Immature natural killer cell (primary cell): ENCODE measurements around the gene HDAC4. TPM values are rescaled to one million over a fixed set of nuclear protein-coding genes. Genes with fewer than 3 reads are reported as not detected.
A peak's percentile ranks its signal among the peaks of the same experiment; 100 is the strongest.

Experiments
- DNase-seq, 3 donors: peaks; one replicate each; pipeline ENCODE4 v3.0.0; 2022; ENCODE audit warnings: mixed read lengths in 1 of 3
- H3K27ac Mint-ChIP-seq, 6 donors: one replicate each; pipeline ENCODE4 v1.8.0; 2020; ENCODE audit warnings: mixed read lengths in 6 of 6, mild to moderate bottlenecking in 5 of 6, inconsistent platforms in 4 of 6, moderate library complexity in 3 of 6
- H3K27me3 Mint-ChIP-seq, 3 donors: one replicate each; pipeline ENCODE4 v1.8.0; 2020 to 2021; ENCODE audit warnings: low read depth in 3 of 3, mild to moderate bottlenecking in 3 of 3, mixed read lengths in 3 of 3, moderate library complexity in 3 of 3, inconsistent platforms in 1 of 3
- H3K36me3 Mint-ChIP-seq, 3 donors: one replicate each; pipeline ENCODE4 v1.8.0; 2020; ENCODE audit warnings: mixed read lengths in 3 of 3, inconsistent platforms in 2 of 3, mild to moderate bottlenecking in 2 of 3
- H3K4me1 Mint-ChIP-seq, 2 donors: one replicate each; pipeline ENCODE4 v1.8.0; 2020; ENCODE audit warnings: inconsistent platforms in 2 of 2, mild to moderate bottlenecking in 2 of 2, mixed read lengths in 2 of 2, moderate library complexity in 1 of 2
- H3K4me3 Mint-ChIP-seq, 5 donors: one replicate each; pipeline ENCODE4 v1.8.0; 2020; ENCODE audit warnings: mild to moderate bottlenecking in 5 of 5, mixed read lengths in 5 of 5, inconsistent platforms in 3 of 5, moderate library complexity in 3 of 5
- H3K9me3 Mint-ChIP-seq, 6 donors: one replicate each; pipeline ENCODE4 v1.8.0; 2020; ENCODE audit warnings: mild to moderate bottlenecking in 6 of 6, mixed read lengths in 6 of 6, inconsistent platforms in 4 of 6, moderate library complexity in 3 of 6
- polyA plus RNA-seq, 3 donors: library from polyadenylated mRNA; unstranded; fragments of 300-500 nt; fragmentation: Illumina TruSeq; gene quantifications; one replicate each; pipeline ENCODE4 v1.2.3, GENCODE V29; 2021

HDAC4 gene
- polyA plus RNA-seq, 3 donors from 2014 or later: 1.9 to 8.1 (median 5.1) TPM

DNA sequence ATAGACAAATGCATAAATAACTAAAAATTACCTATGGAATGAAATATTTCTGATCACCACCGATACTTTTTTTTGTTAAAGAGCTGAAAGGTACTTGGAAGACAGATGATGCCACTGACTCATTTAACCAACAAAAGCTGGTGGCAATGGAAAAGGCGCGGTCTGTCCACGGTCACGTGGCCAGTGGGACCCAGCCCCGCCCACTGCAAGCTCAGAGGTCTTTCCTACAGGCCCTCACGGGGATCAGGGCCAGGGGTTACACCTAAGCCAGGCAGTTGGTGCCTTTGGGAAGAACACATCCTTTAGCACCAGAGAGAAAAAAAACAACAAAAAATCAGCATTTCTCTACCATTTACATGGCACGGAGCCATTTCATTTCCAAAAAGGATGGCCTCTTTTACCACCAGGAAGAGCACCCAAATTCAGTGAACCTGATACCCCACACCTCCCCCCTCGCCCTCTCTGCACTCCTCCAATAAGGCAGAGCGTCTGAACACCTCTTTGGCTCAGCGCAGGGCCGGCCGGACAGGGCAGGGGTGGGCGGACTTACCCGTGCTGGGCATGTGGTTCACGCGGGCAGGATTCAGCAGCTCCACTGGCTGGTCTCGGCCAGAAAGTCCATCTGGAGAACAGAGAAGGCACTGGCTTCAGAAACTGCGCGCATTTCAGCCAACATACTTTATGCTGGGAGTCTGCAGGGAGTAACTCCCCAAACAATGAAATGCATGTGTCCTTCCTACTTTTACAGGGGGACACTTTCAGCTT is 164.6 kb downstream of the HDAC4 start:
- Mint-ChIP-seq H3K4me1 (peaks cover 47 to 49% of the 10 kb centered on the region in 2 donors), H3K4me3 (no peak overlapping the region), H3K27ac (no peak overlapping the region), H3K36me3 (peaks cover 7 to 13% (median 8%) of the 10 kb centered on the region in 3 donors), H3K9me3 (no peaks in the 10 kb centered on the region), H3K27me3 (peaks cover 0 to 4% (median 0%) of the 10 kb centered on the region in 3 donors)
- DNase-seq: no peak

DNA sequence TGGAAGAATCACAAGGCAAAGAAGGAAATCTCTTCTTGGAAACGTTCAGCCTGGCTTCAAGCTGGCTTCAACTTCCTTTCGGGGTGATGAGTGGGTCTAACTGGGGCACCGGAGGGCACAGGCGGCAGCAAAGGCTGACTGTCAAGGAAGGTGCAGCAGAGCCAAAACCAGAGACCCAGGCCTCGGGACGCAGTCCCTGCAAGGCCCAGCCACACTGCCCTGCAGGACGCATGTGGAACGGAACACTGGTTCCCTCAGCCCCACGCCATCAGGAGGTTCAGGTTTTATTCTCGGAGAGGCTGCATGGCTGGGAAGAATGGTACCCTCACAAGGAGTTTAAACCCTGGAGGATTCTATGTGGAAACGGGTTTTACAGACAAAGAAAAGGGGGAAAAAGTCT is 165.5 kb downstream of the HDAC4 start:
- Mint-ChIP-seq H3K27ac (no peak overlapping the region), H3K9me3 (no peaks in the 10 kb centered on the region), H3K4me3 (no peak overlapping the region), H3K36me3 (peaks cover 7 to 13% (median 8%) of the 10 kb centered on the region in 3 donors), H3K27me3 (peaks cover 0 to 4% (median 0%) of the 10 kb centered on the region in 3 donors), H3K4me1 (peaks cover 49 to 53% of the 10 kb centered on the region in 2 donors)
- no peak for DNase-seq

DNA sequence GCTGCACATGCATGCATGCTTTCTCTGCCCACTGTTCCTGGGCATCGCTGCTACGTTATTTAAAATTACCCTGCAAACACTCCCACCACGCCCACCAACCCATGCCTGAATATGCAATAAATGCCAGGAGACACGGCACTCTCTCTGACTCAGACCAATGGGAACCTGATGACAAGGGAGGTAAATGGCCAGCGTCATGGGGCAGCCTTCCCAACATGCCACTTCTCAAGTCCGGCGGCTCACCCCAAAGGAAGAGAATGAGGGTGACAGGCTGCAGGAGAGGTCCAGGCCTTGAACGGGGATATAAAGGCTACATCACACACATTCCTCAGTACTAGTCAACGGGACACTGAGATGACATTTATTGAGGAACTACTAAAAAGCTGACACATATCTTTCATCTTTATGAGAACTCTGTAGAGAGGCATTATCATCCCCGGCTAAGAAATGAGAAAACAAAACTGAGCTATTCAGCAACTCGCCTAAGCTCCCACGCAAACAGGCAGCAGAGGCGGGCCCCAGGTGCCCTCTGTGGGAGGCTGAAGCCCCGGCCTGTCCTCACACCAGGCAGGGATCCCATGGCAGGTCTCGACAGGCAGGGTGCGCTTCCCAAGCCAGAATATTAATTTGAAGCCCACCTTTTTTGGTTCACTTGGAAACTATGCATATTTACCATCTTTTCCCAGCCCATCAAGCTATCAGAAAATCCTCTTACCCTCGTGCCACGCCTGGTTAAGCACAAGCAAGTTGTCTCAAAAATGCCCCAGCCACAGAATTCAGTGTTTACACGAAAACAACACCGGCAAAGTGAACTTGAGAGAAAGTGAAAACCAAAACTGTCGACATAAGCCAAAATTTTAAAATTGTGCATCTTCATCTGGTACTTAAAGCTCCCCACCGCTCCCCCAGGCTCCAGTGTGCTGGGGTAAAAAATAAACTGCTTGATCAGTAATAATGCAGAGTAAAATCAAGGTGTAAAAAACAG is 166.3 kb downstream of the HDAC4 start:
- H3K4me1 Mint-ChIP-seq: peaks cover 53 to 54% of the 10 kb centered on the region in 2 donors
- H3K27me3 Mint-ChIP-seq: peaks cover 0 to 4% (median 0%) of the 10 kb centered on the region in 3 donors
- DNase-seq: no peak
- H3K27ac Mint-ChIP-seq: peak overlapping the region in 2 of 6 donors; percentile 37 to 49
- H3K9me3 Mint-ChIP-seq: no peaks in the 10 kb centered on the region
- no peak overlapping the region for H3K4me3 Mint-ChIP-seq
- H3K36me3 Mint-ChIP-seq: peaks cover 7 to 13% (median 8%) of the 10 kb centered on the region in 3 donors

DNA sequence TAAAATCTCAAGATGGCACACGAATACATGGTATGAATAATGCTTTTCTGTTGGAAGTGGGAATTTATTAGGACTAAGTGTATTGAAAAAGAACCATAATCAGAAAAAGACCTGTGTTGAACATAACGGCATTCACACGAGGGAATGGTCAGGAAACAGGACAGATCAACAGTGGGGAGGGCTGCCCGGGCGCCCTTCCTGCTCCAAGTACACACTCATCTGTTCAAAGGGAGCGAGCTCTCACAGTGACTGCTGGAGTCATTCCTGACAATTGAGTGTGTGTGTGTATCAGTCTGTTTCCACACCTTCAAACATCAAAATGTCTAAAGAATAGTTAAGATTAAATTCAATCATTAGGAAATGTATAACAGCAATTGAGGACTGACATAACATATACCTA is 167.2 kb downstream of the HDAC4 start:
- DNase-seq: no peak
- peaks cover 0 to 4% (median 0%) of the 10 kb centered on the region in 3 donors for H3K27me3 Mint-ChIP-seq
- H3K36me3 Mint-ChIP-seq: peaks cover 7 to 13% (median 8%) of the 10 kb centered on the region in 3 donors
- no peak overlapping the region for H3K4me3 Mint-ChIP-seq
- peak overlapping the region in 1 of 6 donors; percentile 37 for H3K27ac Mint-ChIP-seq
- peaks cover 50 to 57% of the 10 kb centered on the region in 2 donors for H3K4me1 Mint-ChIP-seq
- H3K9me3 Mint-ChIP-seq: no peaks in the 10 kb centered on the region

DNA sequence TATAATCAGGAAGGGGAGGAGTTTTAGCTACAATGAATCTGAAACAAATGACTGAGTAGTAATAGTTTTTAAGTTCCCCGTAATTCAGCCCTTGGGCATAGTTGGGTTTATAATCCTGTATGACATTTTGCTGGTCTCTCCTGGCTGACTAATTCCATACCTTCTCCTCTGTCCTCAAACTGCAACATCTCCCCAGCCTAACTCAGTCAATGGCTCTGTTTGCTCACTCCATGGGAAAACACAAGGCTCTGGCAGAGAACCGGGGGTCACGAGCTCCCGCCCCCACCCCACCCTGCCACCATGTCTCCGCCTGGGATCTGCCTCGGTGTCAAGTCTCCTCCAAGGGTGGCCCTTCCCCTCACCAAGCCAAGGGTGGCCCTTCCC is 168.6 kb downstream of the HDAC4 start:
- Mint-ChIP-seq H3K27me3 (peaks cover 0 to 4% (median 0%) of the 10 kb centered on the region in 3 donors), H3K27ac (peak overlapping the region in 1 of 6 donors; percentile 29), H3K9me3 (no peaks in the 10 kb centered on the region), H3K4me3 (peak overlapping the region in 3 of 5 donors; percentile 5 to 46 (median 6)), H3K36me3 (peaks cover 7 to 13% (median 8%) of the 10 kb centered on the region in 3 donors), H3K4me1 (peaks cover 44 to 57% of the 10 kb centered on the region in 2 donors)
- no peak for DNase-seq

DNA sequence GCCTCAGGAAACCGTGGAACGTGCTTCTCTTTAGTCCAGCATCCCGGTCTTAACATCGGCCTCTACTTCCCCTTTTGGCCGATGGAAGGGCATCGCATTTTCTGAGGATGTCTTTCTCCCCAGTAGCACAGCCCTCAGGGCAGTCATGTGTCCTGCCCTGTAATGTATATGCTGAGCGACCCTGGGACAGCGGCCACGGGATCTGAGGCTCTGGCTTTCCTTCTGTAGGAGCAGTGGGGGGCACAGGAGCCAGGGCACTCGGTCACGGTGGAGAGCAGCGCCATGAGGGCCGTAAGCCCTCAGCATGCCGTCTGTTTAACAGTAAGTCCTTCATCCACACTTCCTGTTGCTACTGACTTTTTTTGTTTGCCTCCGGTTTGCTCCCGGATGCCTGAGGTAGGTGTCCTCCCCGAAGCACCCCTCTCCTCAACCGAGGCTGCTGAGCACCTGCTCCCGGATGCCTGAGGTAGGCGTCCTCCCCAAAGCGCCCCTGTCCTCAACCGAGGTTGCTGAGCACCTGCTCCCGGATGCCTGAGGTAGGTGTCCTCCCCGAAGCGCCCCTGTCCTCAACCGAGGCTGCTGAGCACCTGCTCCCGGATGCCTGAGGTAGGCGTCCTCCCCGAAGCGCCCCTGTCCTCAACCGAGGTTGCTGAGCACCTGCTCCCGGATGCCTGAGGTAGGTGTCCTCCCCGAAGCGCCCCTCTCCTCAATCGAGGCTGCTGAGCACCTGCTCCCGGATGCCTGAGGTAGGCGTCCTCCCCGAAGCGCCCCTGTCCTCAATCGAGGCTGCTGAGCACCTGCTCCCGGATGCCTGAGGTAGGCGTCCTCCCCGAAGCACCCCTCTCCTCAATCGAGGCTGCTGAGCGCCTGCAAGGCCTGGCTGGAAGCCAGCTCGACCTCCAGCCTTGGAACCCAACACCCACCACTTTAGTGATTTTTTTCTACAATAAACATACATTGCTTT is 169.3 kb downstream of the HDAC4 start:
- DNase-seq: no peak
- Mint-ChIP-seq H3K36me3 (peaks cover 7 to 13% (median 12%) of the 10 kb centered on the region in 3 donors), H3K27me3 (peaks cover 0 to 4% (median 0%) of the 10 kb centered on the region in 3 donors), H3K4me3 (peak overlapping the region; percentile 51 to 76 (median 53)), H3K27ac (peak overlapping the region; percentile 46 to 85 (median 68)), H3K4me1 (peaks cover 45 to 57% of the 10 kb centered on the region in 2 donors), H3K9me3 (no peaks in the 10 kb centered on the region)

DNA sequence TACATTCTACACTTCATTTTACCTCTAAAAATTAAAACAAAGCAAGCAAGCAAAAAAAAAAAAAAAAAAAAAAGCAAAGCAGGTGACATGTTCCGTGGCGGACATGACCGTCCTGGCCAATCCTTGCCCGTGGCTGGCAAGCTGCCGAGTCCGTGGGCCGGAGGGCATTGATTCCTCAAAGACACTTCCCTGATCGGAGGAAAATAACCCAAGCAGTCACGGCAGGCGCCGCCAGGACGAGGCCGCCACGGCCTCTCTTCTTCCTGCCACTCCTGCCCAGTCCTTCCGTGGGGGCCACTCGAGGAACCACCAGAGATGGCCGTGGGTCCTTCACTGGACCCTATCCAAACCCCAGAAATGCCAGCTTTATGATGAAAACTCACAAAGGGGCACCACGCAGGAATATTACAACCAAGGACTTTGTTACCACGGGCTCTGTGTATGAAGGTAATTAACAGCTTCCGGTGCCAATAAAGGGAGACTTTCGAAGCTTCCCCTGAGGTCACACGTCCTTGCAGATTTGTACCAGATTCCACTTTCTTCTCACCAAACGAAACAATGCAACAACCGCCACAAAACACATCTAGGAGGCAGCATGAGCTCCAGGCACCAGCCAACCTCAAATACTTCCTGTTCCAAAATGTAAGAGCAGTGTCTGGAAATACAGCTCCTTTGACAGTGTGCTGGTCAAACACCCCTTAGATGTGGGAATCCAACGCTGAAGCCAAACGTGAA is 170.3 kb downstream of the HDAC4 start:
- DNase-seq: peak; percentile 44 to 51 (median 45)
- peaks cover 0 to 1% (median 0%) of the 10 kb centered on the region in 3 donors for H3K27me3 Mint-ChIP-seq
- peaks cover 43 to 67% of the 10 kb centered on the region in 2 donors for H3K4me1 Mint-ChIP-seq

DNA sequence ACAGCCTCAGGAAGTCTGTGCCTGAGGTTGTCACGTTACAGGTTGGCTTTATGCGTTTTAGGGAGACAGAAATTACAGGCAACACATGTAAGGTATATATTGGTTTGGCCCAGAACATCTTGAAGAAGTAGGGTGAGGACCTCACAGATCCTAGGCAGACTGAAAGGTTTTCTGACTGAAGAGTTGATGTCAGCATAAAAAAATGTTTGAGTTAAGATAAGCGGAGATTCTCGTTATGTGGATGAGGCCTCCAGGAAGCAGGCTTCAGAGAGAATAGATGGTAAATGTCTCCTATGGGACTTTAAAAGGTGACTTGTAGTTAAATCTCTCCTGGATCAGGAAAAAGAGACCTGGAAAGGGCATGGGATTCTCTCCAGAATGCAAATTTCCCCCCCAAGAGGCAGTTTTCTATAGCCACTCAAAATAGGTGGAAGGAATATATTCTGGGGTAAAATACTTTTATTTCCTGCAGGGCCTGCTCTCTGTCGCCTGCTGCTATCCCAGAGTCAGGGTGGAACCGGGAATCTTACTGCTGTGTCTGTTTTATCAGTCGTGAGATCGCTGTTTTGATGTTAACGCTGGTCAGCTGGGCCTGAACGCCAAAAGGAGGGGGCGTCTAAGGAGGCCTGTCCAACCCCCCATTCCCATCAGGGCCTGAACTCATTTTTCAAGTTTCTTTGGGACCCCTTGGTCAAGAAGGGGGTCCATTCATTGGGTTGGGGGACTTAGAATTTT is 171.1 kb downstream of the HDAC4 start:
- peak overlapping the region in 4 of 5 donors; percentile 51 to 76 (median 62) for H3K4me3 Mint-ChIP-seq
- H3K4me1 Mint-ChIP-seq: peaks cover 43 to 75% of the 10 kb centered on the region in 2 donors
- DNase-seq: no peak
- H3K9me3 Mint-ChIP-seq: no peaks in the 10 kb centered on the region
- H3K27ac Mint-ChIP-seq: peak overlapping the region in 5 of 6 donors; percentile 60 to 85 (median 71)
- H3K36me3 Mint-ChIP-seq: peaks cover 7 to 15% (median 9%) of the 10 kb centered on the region in 3 donors
- H3K27me3 Mint-ChIP-seq: peaks cover 0 to 1% (median 0%) of the 10 kb centered on the region in 3 donors

More for the DNA sequence above, 170.3 kb downstream of the HDAC4 start:
- Mint-ChIP-seq H3K4me3 (peak overlapping the region; percentile 51 to 76 (median 53)), H3K36me3 (peaks cover 7 to 15% (median 13%) of the 10 kb centered on the region in 3 donors), H3K27ac (peak overlapping the region; percentile 46 to 85 (median 68)), H3K9me3 (no peaks in the 10 kb centered on the region)

DNA sequence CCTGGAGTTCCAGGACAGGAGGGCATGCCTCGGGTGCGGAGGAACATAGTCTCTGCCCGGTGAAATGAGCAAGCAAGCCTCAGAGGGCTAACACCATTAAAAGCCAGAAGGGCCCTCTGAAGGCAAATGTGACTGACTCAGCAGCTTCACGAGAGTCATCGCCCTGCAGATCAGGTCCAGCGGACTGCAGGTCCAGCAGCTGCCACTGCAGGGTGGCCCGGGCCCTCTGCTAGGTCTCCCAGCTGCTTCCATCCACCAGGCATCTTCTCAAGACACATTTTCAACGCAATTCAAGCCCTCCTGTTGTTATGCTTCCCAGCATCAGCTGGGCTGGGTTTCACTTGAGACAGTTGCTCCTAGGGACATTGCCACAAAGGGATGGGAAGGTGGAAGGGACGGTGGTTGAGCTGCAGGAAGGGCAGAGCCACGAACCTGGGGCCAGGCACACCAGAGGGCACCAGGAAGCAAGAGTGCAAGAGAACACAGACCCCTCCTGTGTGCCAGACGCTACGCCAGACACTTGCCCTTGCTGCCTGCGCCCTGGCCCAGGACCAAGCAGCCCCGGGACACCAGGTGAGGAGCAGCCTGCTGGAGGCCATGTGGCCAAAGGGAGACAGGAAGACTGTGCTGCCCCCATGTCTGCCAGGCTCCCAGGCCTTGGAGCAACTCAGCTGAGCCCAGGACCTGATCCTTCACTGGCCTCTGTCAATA is 173.0 kb downstream of the HDAC4 start:
- Mint-ChIP-seq H3K36me3 (peaks cover 0 to 7% (median 0%) of the 10 kb centered on the region in 3 donors), H3K27me3 (peaks cover 0 to 1% (median 0%) of the 10 kb centered on the region in 3 donors), H3K4me1 (peaks cover 59 to 87% of the 10 kb centered on the region in 2 donors), H3K27ac (peak overlapping the region in 5 of 6 donors; percentile 4 to 74 (median 51)), H3K9me3 (no peaks in the 10 kb centered on the region), H3K4me3 (peak overlapping the region in 1 of 5 donors; percentile 11)
- DNase-seq: no peak

DNA sequence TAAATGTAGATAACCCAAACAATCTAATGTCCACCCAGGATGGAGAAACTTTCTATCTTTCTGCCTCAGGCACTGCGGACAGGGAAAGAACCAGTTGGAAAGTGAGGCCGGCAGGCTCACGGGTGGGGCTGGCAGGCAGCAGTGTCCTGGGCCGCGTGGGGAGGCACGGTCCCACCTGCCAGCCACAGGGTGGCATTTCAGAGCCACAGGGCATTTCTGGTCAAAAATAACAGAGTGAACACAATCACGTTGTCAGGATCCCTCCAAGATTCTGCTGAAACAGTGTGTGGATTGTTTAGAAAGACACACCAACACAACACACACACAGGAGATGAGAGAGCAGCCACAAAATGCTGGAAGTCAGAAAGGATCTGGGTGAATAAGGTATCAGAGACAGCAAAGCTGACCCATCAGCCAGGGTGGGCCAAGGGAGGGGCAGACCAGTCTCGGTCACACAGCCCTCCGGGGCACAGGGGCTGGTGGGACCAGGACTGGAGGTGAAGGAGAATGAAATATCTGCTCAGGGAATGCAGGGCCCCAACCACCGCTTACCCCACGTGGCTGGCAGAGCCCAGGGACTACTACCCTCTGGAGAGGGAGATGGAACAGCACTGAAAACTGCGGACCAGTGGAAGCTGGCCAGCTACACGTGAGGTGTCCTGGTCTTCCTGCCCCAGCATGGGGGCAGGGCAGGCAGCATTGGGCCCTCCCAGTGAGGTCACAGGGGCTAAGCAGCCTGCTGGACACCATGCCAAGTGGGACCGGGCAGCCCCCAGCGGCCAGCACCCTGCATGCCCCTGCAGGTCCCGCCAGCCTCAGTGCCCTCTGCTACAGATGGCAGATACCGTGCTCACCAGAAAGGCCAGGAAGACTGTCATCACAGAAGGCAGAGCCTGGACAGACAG is 173.9 kb downstream of the HDAC4 start:
- Mint-ChIP-seq H3K36me3 (peaks cover 0 to 7% (median 0%) of the 10 kb centered on the region in 3 donors), H3K27me3 (peaks cover 0 to 1% (median 0%) of the 10 kb centered on the region in 3 donors), H3K4me3 (no peak overlapping the region), H3K27ac (peak overlapping the region in 4 of 6 donors; percentile 28 to 79 (median 55)), H3K4me1 (peaks cover 66 to 91% of the 10 kb centered on the region in 2 donors), H3K9me3 (no peaks in the 10 kb centered on the region)
- no peak for DNase-seq
